ENCODE data around the gene ADAM11.

ADAM11 gene

DNA sequence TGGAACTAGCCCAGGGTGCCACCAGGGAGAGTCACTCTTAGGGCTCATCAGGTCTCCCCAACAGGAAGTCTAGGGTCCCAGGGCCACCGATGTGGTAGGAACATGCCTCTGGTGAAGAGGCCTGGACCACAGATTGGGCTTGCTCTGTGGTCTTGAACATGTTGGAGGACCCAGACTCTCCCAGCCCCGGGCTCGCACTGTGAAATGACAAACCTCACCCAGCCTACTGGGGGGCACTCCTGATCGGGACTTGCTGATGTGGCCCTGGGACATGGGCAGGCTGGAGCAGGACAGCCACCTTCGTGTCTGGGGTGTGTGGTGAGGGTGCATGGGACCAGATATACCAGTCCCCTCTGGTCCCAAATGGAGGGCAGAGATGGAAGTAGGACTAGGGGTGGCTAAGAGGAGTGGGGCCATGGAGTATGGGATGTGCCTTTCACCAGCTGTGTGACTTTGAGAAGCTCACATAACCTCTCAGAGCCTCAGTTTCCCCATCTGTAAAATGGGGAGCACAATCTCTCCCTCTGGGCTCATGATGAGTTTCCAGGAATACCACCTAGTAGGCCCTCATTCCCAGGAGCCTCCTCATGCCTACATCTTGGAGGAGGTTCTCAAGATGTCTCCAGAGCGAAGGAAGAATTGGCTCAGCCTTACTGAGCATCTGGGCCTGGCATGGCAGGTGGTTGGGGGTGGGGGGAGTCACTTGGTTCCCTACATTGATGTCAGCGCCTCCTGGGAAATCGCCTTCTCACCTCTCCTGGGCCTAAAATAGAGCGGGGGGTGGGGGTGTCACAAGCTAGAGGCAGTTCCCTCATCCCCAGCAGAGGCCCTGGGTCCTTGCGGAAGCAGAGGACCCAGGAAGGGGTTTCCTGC is 1.5 kb upstream of the ADAM11 start:
- no peak for DNase-seq (ENCODE audit: low read depth in 1 of 2, low spot score in 1 of 2)

DNA sequence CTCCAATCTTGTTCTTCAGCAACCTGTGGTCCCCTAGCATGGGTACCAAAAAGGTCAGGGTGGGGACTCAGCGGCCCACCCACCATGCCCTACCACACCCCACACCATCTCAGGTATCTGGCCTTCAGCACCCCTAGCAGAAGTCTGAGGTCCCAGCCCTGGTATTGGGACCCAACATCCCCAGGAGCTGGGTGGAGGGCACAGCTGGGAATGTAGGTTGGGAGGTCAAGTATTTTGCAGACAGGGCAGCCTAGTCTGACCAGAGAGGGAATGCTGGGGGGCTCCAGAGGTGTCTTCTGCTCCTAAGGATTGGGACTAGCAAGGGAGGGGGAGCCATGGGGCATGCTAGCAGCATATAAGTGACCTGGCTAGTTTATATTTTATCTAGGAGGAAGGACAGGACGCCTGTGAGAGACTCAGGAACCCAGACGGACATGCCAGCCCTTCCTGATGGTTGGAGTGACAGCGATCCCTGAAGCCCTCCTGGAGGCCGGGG is 822 bp upstream of the ADAM11 start:
- DNase-seq (ENCODE audit: low read depth in 1 of 2, low spot score in 1 of 2), result no peak

DNA sequence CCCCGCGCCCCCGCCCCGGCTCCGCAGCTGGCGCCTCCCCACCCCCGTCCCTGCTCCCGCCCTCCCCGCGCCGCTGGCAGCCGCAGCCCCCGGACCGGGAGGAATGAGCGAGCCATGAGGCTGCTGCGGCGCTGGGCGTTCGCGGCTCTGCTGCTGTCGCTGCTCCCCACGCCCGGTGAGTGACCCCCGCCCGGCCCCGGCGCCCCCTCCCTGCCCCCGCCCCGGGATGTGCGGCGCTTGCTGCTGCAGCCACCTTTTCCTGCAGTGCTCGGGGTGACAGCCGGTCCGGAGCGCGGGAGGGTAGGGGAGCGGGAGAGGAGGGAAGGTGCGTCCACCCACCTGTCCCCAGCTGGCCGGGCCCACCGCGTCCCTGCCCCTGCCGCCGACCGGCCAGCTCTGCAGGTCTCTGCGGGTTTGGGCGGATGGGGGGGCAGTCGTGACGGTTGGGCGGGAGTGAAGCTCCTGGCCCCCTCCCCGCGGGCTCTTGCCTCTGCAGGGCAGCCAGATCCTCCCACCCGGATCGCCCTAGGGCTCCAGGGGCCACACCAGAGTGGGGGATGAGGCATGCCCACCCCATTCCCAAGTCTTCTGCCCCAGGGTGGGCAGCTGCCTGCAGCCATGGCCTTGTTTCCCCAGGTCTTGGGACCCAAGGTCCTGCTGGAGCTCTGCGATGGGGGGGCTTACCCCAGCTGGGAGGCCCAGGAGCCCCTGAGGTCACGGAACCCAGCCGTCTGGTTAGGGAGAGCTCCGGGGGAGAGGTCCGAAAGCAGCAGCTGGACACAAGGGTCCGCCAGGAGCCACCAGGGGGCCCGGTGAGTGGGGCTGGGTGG is 513 bp downstream of the ADAM11 start:
- DNase-seq (ENCODE audit: low read depth in 1 of 2, low spot score in 1 of 2), result no peak

DNA sequence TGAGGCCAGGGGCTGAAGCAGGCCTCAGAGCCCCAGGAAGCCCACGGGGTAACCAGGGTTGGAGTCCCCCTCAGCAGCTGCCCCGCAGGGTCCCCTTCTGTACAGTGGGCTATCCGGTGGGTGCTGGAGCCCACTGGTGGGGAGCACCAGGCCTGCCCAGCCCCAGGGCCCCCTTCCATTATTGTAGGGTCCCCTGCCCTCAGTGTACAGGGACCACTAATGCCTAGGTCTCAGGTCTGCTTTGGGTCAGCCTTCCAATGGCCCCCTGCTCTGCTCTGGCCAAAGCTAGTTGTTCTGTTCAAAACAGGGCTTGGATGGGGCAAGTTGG is 1.1 kb downstream of the ADAM11 start:
- DNase-seq (ENCODE audit: low read depth in 1 of 2, low spot score in 1 of 2), result no peak

- no peak for DNase-seq (ENCODE audit: low read depth in 1 of 2, low spot score in 1 of 2)
These were observed 1.9 kb downstream of the ADAM11 start for GRCh38 chr17:44760474-44761308.

GRCh38 chr17:44761932-44762810 is 3.4 kb downstream of the ADAM11 start:
- no peak for DNase-seq (ENCODE audit: low read depth in 1 of 2, low spot score in 1 of 2)

- no peak for DNase-seq (ENCODE audit: low read depth in 1 of 2, low spot score in 1 of 2)
These were observed 4.4 kb downstream of the ADAM11 start for GRCh38 chr17:44763170-44763569.

GRCh38 chr17:44765965-44766364 is 7.2 kb downstream of the ADAM11 start:
- DNase-seq (ENCODE audit: low read depth in 1 of 2, low spot score in 1 of 2), result no peak

DNA sequence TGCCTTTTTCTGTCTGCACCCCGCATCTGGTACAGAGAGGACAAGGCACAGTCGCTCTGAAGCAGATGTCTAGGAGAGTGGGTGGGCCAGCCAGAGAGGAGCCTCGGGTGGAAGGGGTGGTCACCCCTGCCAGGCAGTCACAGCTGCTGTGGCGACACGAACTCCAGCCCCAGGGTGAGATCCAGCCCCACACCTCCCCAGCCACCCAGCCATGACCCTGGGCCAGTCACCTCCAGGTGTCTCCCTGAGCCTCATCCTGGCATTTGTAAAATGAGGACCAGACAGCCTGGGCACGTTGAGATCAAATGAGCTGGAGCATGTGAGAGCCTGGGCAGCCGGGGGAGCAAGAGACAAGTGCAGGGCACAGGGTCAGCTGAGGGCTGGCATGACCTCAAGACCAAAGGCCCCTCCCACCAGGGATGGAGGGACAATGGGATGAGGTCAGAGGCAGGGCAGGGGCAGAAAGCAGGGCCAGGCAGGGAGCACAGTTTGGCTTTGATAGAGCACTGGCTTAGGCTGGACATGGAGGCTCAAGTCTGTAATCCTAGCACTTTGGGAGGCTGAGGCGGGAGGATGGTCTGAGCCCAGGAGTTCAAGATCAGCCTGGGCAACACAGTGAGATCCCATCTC is 7.7 kb downstream of the ADAM11 start:
- no peak for DNase-seq (ENCODE audit: low read depth in 1 of 2, low spot score in 1 of 2)

DNA sequence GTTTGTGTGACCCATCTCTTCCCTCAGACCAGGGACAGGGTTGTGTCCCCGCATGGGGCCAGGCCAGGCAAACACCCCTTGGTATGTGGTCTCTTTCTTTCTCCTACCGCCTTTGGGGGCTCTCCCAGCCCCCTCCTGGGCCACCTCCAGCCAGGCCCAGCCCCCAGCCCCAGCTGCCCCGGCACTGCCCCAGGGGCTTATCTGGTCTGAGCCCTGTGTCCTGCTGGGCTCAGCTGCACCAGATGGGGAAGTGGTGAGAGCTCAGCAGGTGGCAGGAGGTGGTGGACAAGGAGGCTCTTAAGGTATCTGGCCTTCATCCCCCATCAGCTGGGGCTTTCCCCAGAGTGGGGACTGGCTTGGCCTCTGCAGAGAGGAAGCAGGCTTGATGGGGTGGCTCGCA is 8.7 kb downstream of the ADAM11 start:
- DNase-seq (ENCODE audit: low read depth in 1 of 2, low spot score in 1 of 2), result no peak

- DNase-seq (ENCODE audit: low read depth in 1 of 2, low spot score in 1 of 2), result no peak
These were observed 9.8 kb downstream of the ADAM11 start for GRCh38 chr17:44768505-44769142.

GRCh38 chr17:44769230-44769629 is 10.4 kb downstream of the ADAM11 start:
- no peak for DNase-seq (ENCODE audit: low read depth in 1 of 2, low spot score in 1 of 2)

- DNase-seq (ENCODE audit: low read depth in 1 of 2, low spot score in 1 of 2), result no peak
These were observed 10.9 kb downstream of the ADAM11 start for GRCh38 chr17:44769647-44770084.

GRCh38 chr17:44770166-44770925 is 11.6 kb downstream of the ADAM11 start:
- no peak for DNase-seq (ENCODE audit: low read depth in 1 of 2, low spot score in 1 of 2)

DNA sequence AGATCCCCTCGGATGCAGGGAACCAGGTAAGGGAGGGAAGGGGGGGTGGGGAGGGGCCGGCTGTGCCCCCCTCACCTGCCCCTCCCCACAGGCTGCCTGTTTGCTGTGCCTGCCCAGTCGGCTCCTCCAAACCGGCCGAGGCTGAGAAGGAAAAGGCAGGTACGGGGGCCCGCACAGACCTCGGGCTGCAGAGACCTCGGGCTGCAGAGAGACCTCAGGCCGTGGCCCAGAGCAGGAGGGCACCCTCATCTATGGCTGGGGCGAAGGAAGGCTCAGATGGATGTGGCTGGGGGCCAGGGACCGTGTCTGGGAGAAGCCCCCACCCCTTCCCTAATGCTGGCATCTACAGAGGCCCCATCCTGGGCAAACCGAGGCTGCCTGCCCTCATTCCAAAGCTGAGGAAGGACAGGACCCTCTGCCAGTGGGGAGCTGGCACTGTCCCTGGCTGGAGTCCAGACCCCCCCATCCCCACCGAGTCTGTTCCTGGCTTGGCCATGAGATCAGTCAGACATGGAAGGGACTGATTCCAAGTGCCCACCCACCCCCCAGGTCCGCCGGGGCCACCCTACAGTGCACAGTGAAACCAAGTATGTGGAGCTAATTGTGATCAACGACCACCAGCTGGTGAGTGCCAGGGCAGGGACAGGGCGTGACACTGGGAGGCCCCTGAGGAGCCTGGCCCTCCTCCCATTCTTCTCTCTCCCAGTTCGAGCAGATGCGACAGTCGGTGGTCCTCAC is 13.7 kb downstream of the ADAM11 start:
- DNase-seq (ENCODE audit: low read depth in 1 of 2, low spot score in 1 of 2), result no peak

DNA sequence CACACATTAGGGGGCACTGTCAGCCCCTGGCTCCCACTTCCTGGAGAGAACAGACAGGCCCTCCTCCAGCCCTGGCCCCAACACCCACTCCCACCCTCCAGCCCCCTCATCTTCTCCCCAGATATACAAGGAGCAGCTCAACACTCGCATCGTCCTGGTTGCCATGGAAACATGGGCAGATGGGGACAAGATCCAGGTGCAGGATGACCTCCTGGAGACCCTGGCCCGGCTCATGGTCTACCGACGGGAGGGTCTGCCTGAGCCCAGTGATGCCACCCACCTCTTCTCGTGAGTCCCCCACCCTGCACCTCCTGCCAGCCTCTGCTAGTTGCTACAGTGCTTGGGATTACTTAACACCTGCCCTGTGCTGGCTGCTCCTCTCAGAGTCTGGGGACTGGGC is 14.4 kb downstream of the ADAM11 start:
- no peak for DNase-seq (ENCODE audit: low read depth in 1 of 2, low spot score in 1 of 2)

- DNase-seq (ENCODE audit: low read depth in 1 of 2, low spot score in 1 of 2), result peak; percentile 72 to 87
These were observed 15.7 kb downstream of the ADAM11 start for GRCh38 chr17:44774271-44775135.

Data from stimulated activated CD4-positive, alpha-beta T cell treated with anti-CD3 and anti-CD28 coated beads, Interleukin-15, amount 100 ng/mL, for 1 hour (primary cell).